Embryonic facial prominence (tissue), 1 donor: ENCODE measurements around the gene CDT1.
A peak's percentile ranks its signal among the peaks of the same experiment; 100 is the strongest.

Source experiments
- DNase-seq: peaks from one replicate; pipeline ENCODE4 v3.0.0-alpha.2; 2016; ENCODE audit errors: extremely low spot score

Gene CDT1

GRCh38 chr16:88856122-88856827, 52.7 kb downstream of the CDT1 start:
- DNase-seq = no peak

GRCh38 chr16:88856828-88857727, 53.5 kb downstream of the CDT1 start, which contains the start of the genes GALNS and TRAPPC2L:
Gene GALNS (minus strand): TSS chr16:88856947. CDS start chr16:88856877, 70 bp downstream.
Gene TRAPPC2L (plus strand): TSS chr16:88857127. CDS start chr16:88857151, 24 bp downstream.
- DNase-seq = peak; percentile 94

- no peak for DNase-seq
Observed at GRCh38 chr16:88857728-88858339, 54.2 kb downstream of the CDT1 start.
